ENCODE data around the gene TRPC4AP. TPM values are rescaled to one million over a fixed set of nuclear protein-coding genes. Genes with fewer than 3 reads are reported as not detected.

The TRPC4AP gene
- total RNA-seq, 2 donors from 2014 or later = 32.4 to 39.2 TPM

GRCh38 chr20:34995696-34996095 lies 96.9 kb downstream of the TRPC4AP start:
- Histone ChIP-seq H3K36me3 (peaks cover 92% of the 10 kb centered on the region), H3K27ac (peak overlapping the region in 1 of 2 donors; percentile 24), H3K4me3 (no peak overlapping the region), H3K27me3 (no peaks in the 10 kb centered on the region), H3K9me3 (no peaks in the 10 kb centered on the region), H3K4me1 (peaks cover 0 to 5% of the 10 kb centered on the region in 2 donors)
- DNase-seq (ENCODE audit: low spot score) = no peak
- TF ChIP-seq, protein P1, sequence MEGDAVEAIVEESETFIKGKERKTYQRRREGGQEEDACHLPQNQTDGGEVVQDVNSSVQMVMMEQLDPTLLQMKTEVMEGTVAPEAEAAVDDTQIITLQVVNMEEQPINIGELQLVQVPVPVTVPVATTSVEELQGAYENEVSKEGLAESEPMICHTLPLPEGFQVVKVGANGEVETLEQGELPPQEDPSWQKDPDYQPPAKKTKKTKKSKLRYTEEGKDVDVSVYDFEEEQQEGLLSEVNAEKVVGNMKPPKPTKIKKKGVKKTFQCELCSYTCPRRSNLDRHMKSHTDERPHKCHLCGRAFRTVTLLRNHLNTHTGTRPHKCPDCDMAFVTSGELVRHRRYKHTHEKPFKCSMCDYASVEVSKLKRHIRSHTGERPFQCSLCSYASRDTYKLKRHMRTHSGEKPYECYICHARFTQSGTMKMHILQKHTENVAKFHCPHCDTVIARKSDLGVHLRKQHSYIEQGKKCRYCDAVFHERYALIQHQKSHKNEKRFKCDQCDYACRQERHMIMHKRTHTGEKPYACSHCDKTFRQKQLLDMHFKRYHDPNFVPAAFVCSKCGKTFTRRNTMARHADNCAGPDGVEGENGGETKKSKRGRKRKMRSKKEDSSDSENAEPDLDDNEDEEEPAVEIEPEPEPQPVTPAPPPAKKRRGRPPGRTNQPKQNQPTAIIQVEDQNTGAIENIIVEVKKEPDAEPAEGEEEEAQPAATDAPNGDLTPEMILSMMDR (IDR thresholded peaks at IDR 0.05) = no peak

GRCh38 chr20:34995192-34995591 lies 97.4 kb downstream of the TRPC4AP start:
- DNase-seq (ENCODE audit: low spot score) = no peak
- TF ChIP-seq, protein P1 (IDR thresholded peaks at IDR 0.05) = no peak
- no peaks in the 10 kb centered on the region for H3K9me3 ChIP-seq
- peak overlapping the region in 1 of 2 donors; percentile 24 for H3K27ac ChIP-seq
- H3K27me3 ChIP-seq = no peaks in the 10 kb centered on the region
- H3K36me3 ChIP-seq = peaks cover 92% of the 10 kb centered on the region
- H3K4me3 ChIP-seq = no peak overlapping the region
- peaks cover 0 to 5% of the 10 kb centered on the region in 2 donors for H3K4me1 ChIP-seq

GRCh38 chr20:34994509-34995131 lies 98.0 kb downstream of the TRPC4AP start:
- Histone ChIP-seq H3K9me3 (no peaks in the 10 kb centered on the region), H3K27ac (peak overlapping the region in 1 of 2 donors; percentile 24), H3K27me3 (no peaks in the 10 kb centered on the region), H3K36me3 (peaks cover 92% of the 10 kb centered on the region), H3K4me3 (no peak overlapping the region), H3K4me1 (peaks cover 0 to 5% of the 10 kb centered on the region in 2 donors)
- DNase-seq (ENCODE audit: low spot score) = no peak
- TF ChIP-seq, protein P1 (IDR thresholded peaks at IDR 0.05) = no peak

DNA sequence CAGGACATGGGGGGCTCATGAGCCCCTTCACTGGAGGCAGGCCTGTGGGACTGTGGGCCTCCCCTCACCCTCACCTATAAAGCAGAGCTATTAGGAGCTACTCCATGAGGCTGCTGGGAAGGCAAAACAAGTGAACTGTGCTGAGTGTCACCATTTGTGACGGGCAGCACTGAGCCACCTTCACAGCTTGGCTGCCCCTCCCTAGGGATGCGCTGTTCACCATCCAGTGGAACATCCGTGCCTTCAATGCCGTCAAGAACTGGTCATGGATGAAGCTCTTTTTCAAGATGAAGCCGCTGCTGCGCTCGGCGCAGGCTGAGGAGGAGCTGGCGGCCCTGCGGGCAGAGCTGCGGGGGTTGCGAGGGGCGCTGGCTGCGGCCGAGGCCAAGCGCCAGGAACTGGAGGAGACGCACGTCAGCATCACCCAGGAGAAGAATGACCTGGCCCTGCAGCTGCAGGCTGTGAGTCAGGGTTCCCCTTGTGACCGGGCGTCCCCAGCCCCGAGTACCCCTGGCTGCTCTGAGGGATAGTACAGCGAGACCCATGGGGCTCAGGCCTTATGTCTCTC lies 98.6 kb downstream of the TRPC4AP start:
- Histone ChIP-seq H3K36me3 (peaks cover 92% of the 10 kb centered on the region), H3K4me3 (no peak overlapping the region), H3K27ac (peak overlapping the region in 1 of 2 donors; percentile 37), H3K4me1 (peaks cover 0 to 5% of the 10 kb centered on the region in 2 donors), H3K27me3 (no peaks in the 10 kb centered on the region), H3K9me3 (no peaks in the 10 kb centered on the region)
- TF ChIP-seq, protein P1 (IDR thresholded peaks at IDR 0.05) = no peak
- DNase-seq (ENCODE audit: low spot score) = no peak

GRCh38 chr20:34992751-34993417 lies 99.7 kb downstream of the TRPC4AP start:
- no peaks in the 10 kb centered on the region for H3K27me3 ChIP-seq
- peak overlapping the region; percentile 34 to 37 for H3K27ac ChIP-seq
- no peaks in the 10 kb centered on the region for H3K9me3 ChIP-seq
- peaks cover 0 to 11% of the 10 kb centered on the region in 2 donors for H3K4me1 ChIP-seq
- TF ChIP-seq, protein P1 (IDR thresholded peaks at IDR 0.05) = no peak
- no peak for DNase-seq (ENCODE audit: low spot score)
- no peak overlapping the region for H3K4me3 ChIP-seq
- H3K36me3 ChIP-seq = peaks cover 84% of the 10 kb centered on the region
